Karpas-422 (cell line): ENCODE data around the gene AP3S2. TPM values are rescaled to one million over a fixed set of nuclear protein-coding genes. Genes with fewer than 3 reads are reported as not detected.

Experiments used
- DNase-seq: peaks from one replicate; pipeline ENCODE4 v3.0.0-alpha.2; 2015
- H2AFZ ChIP-seq: fragments of 200-600 bp; sonication (generic); 2 replicates; pipeline ENCODE4 v1.6.1; 2014; ENCODE audit warnings: antibody characterized with exemption, low read length, mixed read lengths
- H3K27ac ChIP-seq: fragments of 200-600 bp; sonication (generic); 2 replicates; pipeline ENCODE4 v1.5.1; 2014; ENCODE audit warnings: mild to moderate bottlenecking, low read length, moderate library complexity
- H3K27me3 ChIP-seq: fragments of 200-600 bp; sonication (generic); 2 replicates; pipeline ENCODE4 v1.6.1; 2014; ENCODE audit warnings: low read length, mixed read lengths
- H3K36me3 ChIP-seq: fragments of 200-600 bp; sonication (generic); 2 replicates; pipeline ENCODE4 v1.6.1; 2014; ENCODE audit warnings: low read length, mixed read lengths; ENCODE audit not compliant: insufficient read depth
- H3K4me1 ChIP-seq: fragments of 200-600 bp; sonication (generic); 2 replicates; pipeline ENCODE4 v1.6.1; 2014; ENCODE audit warnings: mild to moderate bottlenecking, low read length, mixed read lengths
- H3K4me2 ChIP-seq: fragments of 200-600 bp; sonication (generic); 2 replicates; pipeline ENCODE4 v1.6.1; 2014; ENCODE audit warnings: low read length, low read depth, mild to moderate bottlenecking; ENCODE audit not compliant: poor library complexity, severe bottlenecking
- H3K4me3 ChIP-seq: fragments of 200-600 bp; sonication (generic); 2 replicates; pipeline ENCODE4 v1.5.1; 2014; ENCODE audit warnings: mild to moderate bottlenecking, antibody characterized with exemption, low read length, mixed read lengths
- H3K79me2 ChIP-seq: fragments of 200-600 bp; sonication (generic); 2 replicates; pipeline ENCODE4 v1.6.1; 2014; ENCODE audit warnings: mild to moderate bottlenecking, low read length, mixed read lengths
- H3K9ac ChIP-seq: fragments of 200-600 bp; sonication (generic); 2 replicates; pipeline ENCODE4 v1.6.0; 2014; ENCODE audit warnings: low read length
- H3K9me2 ChIP-seq: fragments of 200-600 bp; sonication (generic), shearing (Covaris generic); replicated peaks from 2 replicates; pipeline ENCODE4 v1.6.0; 2014; ENCODE audit warnings: mild to moderate bottlenecking, low read length, moderate library complexity; ENCODE audit not compliant: insufficient read depth
- H3K9me3 ChIP-seq: fragments of 300-700, 200-600 bp; sonication (generic); 2 replicates; pipeline ENCODE4 v1.6.1; 2014; ENCODE audit warnings: low read length, mixed read lengths
- H4K20me1 ChIP-seq: fragments of 200-600 bp; sonication (generic); 2 replicates; pipeline ENCODE4 v1.6.1; 2014; ENCODE audit warnings: mild to moderate bottlenecking, antibody characterized with exemption, low read length, low read depth; ENCODE audit not compliant: insufficient read depth
- total RNA-seq: library from RNA; depleted of rRNA; stranded (reverse); fragments of >200 nt; shearing (Covaris generic); gene quantifications from 2 replicates; pipeline ENCODE4 v1.2.3, GENCODE V29; 2014; ENCODE audit warnings: low replicate concordance

AP3S2 gene
- total RNA-seq, 1 experiment from 2014 or later, result 29.3 TPM

- no peak overlapping the region for H2AFZ ChIP-seq
- H3K9me2 ChIP-seq, result no peaks in the 10 kb centered on the region
- H3K9me3 ChIP-seq, result no peaks in the 10 kb centered on the region
- H3K4me2 ChIP-seq, result no peak overlapping the region
- H3K27ac ChIP-seq, result no peak overlapping the region
- H3K4me1 ChIP-seq, result no peaks in the 10 kb centered on the region
- no peaks in the 10 kb centered on the region for H4K20me1 ChIP-seq
- no peak overlapping the region for H3K9ac ChIP-seq
- H3K4me3 ChIP-seq, result no peak overlapping the region
- no peaks in the 10 kb centered on the region for H3K79me2 ChIP-seq
- no peaks in the 10 kb centered on the region for H3K27me3 ChIP-seq
- no peaks in the 10 kb centered on the region for H3K36me3 ChIP-seq
- no peak for DNase-seq
Measured at GRCh38 chr15:89823836-89824606, 69.8 kb downstream of the AP3S2 start.

GRCh38 chr15:89822951-89823711 lies 70.7 kb downstream of the AP3S2 start:
- Histone ChIP-seq H3K4me3 (no peak overlapping the region), H3K27me3 (no peaks in the 10 kb centered on the region), H3K9me2 (no peaks in the 10 kb centered on the region), H3K4me2 (no peak overlapping the region), H3K79me2 (no peaks in the 10 kb centered on the region), H2AFZ (no peak overlapping the region), H3K36me3 (no peaks in the 10 kb centered on the region), H4K20me1 (no peaks in the 10 kb centered on the region), H3K4me1 (no peaks in the 10 kb centered on the region), H3K9ac (no peak overlapping the region), H3K27ac (no peak overlapping the region), H3K9me3 (no peaks in the 10 kb centered on the region)
- no peak for DNase-seq

- no peaks in the 10 kb centered on the region for H3K36me3 ChIP-seq
- DNase-seq, result no peak
- no peaks in the 10 kb centered on the region for H3K79me2 ChIP-seq
- no peaks in the 10 kb centered on the region for H3K9me3 ChIP-seq
- no peaks in the 10 kb centered on the region for H3K9me2 ChIP-seq
- no peak overlapping the region for H3K4me2 ChIP-seq
- H3K9ac ChIP-seq, result no peak overlapping the region
- no peaks in the 10 kb centered on the region for H3K27me3 ChIP-seq
- no peak overlapping the region for H2AFZ ChIP-seq
- no peaks in the 10 kb centered on the region for H4K20me1 ChIP-seq
- no peak overlapping the region for H3K4me3 ChIP-seq
- no peak overlapping the region for H3K27ac ChIP-seq
- no peaks in the 10 kb centered on the region for H3K4me1 ChIP-seq
Measured at GRCh38 chr15:89822611-89822950, 71.2 kb downstream of the AP3S2 start.

- no peak overlapping the region for H3K4me2 ChIP-seq
- H3K36me3 ChIP-seq, result no peaks in the 10 kb centered on the region
- no peaks in the 10 kb centered on the region for H4K20me1 ChIP-seq
- H3K4me1 ChIP-seq, result no peaks in the 10 kb centered on the region
- H3K27me3 ChIP-seq, result no peaks in the 10 kb centered on the region
- H3K9me2 ChIP-seq, result no peaks in the 10 kb centered on the region
- DNase-seq, result no peak
- H3K9me3 ChIP-seq, result no peaks in the 10 kb centered on the region
- no peaks in the 10 kb centered on the region for H3K79me2 ChIP-seq
- no peak overlapping the region for H3K4me3 ChIP-seq
- H3K9ac ChIP-seq, result no peak overlapping the region
- no peak overlapping the region for H2AFZ ChIP-seq
- no peak overlapping the region for H3K27ac ChIP-seq
Measured at GRCh38 chr15:89822026-89822425, 71.8 kb downstream of the AP3S2 start.

- no peaks in the 10 kb centered on the region for H3K9me2 ChIP-seq
- H3K9me3 ChIP-seq, result no peaks in the 10 kb centered on the region
- H3K27ac ChIP-seq, result no peak overlapping the region
- H3K36me3 ChIP-seq, result no peaks in the 10 kb centered on the region
- H3K4me2 ChIP-seq, result no peak overlapping the region
- H2AFZ ChIP-seq, result no peak overlapping the region
- H4K20me1 ChIP-seq, result no peaks in the 10 kb centered on the region
- no peak overlapping the region for H3K9ac ChIP-seq
- H3K79me2 ChIP-seq, result no peaks in the 10 kb centered on the region
- no peak overlapping the region for H3K4me3 ChIP-seq
- H3K27me3 ChIP-seq, result no peaks in the 10 kb centered on the region
- no peaks in the 10 kb centered on the region for H3K4me1 ChIP-seq
- DNase-seq, result no peak
Measured at GRCh38 chr15:89820666-89821611, 72.9 kb downstream of the AP3S2 start.

- no peaks in the 10 kb centered on the region for H3K36me3 ChIP-seq
- H2AFZ ChIP-seq, result no peak overlapping the region
- no peaks in the 10 kb centered on the region for H4K20me1 ChIP-seq
- no peak overlapping the region for H3K9ac ChIP-seq
- H3K79me2 ChIP-seq, result no peaks in the 10 kb centered on the region
- DNase-seq, result no peak
- H3K9me2 ChIP-seq, result no peaks in the 10 kb centered on the region
- no peaks in the 10 kb centered on the region for H3K27me3 ChIP-seq
- H3K4me1 ChIP-seq, result no peaks in the 10 kb centered on the region
- no peak overlapping the region for H3K27ac ChIP-seq
- no peaks in the 10 kb centered on the region; the same call in 1 of the 2 replicates for H3K9me3 ChIP-seq
- no peak overlapping the region for H3K4me2 ChIP-seq
- H3K4me3 ChIP-seq, result no peak overlapping the region
Measured at GRCh38 chr15:89818287-89818686, 75.5 kb downstream of the AP3S2 start.

- no peaks in the 10 kb centered on the region for H3K36me3 ChIP-seq
- no peak overlapping the region for H3K9ac ChIP-seq
- no peaks in the 10 kb centered on the region for H3K4me1 ChIP-seq
- H3K4me3 ChIP-seq, result no peak overlapping the region
- H4K20me1 ChIP-seq, result no peaks in the 10 kb centered on the region
- H2AFZ ChIP-seq, result no peak overlapping the region
- H3K79me2 ChIP-seq, result no peaks in the 10 kb centered on the region
- H3K27me3 ChIP-seq, result no peaks in the 10 kb centered on the region
- no peaks in the 10 kb centered on the region for H3K9me2 ChIP-seq
- H3K4me2 ChIP-seq, result no peak overlapping the region
- no peak overlapping the region for H3K27ac ChIP-seq
- H3K9me3 ChIP-seq, result no peaks in the 10 kb centered on the region; the same call in 1 of the 2 replicates
- no peak for DNase-seq
Measured at GRCh38 chr15:89817701-89818280, 76.0 kb downstream of the AP3S2 start.
